Lower leg skin (tissue), 4 donors: Measurements from ENCODE around the gene ZCCHC7. TPM values are rescaled to one million over a fixed set of nuclear protein-coding genes. Genes with fewer than 3 reads are reported as not detected.
"Not testable (repeated sequence)": the region's sequence is repeated elsewhere in the genome, so short reads cannot be mapped to it uniquely, and the experiment has no call there.

ENCODE experiments used
- DNase-seq, 2 donors: peaks; one replicate each; pipeline ENCODE4 v3.0.0-alpha.2; 2019; ENCODE audit warnings: low spot score in 2 of 2
- H3K4me3 ChIP-seq: fragments of 200-600 bp; sonication (generic); 2 replicates; pipeline ENCODE4 v1.5.1; 2017; ENCODE audit warnings: mild to moderate bottlenecking, low read depth; ENCODE audit not compliant: poor library complexity, severe bottlenecking
- CTCF ChIP-seq, 3 donors: fragments of 450-650 bp; IDR thresholded peaks; one replicate each; pipeline ENCODE4 v1.5.1; 2016; ENCODE audit warnings: antibody characterized with exemption in 3 of 3, mild to moderate bottlenecking in 3 of 3, moderate library complexity in 2 of 3
- POLR2A ChIP-seq, 2 donors: fragments of 450-650 bp; IDR thresholded peaks; one replicate each; pipeline ENCODE4 v1.6.1; 2016 to 2017; ENCODE audit warnings: antibody characterized with exemption in 2 of 2, mild to moderate bottlenecking in 1 of 2, moderate library complexity in 1 of 2
- WGBS, 2 donors: methylation state at CpG; one replicate each; pipeline ENCODE4 v1.1.5; 2018; 5-methylcytosine and 5-hydroxymethylcytosine counted together
- intact Hi-C: fragments of 100-400 bp; cut with DNase I; formaldehyde crosslinking; loops from one replicate; pipeline ENCODE4 v1.15.0; 2023; ENCODE audit warnings: low total_unique reads
- total RNA-seq, 4 donors: library from RNA; depleted of rRNA; stranded (reverse); fragments of >200 nt; gene quantifications; one replicate each; pipeline ENCODE4 v1.1.0, GENCODE V29; 2016

The ZCCHC7 gene
- total RNA-seq, 4 donors from 2014 or later = 12.2 to 17.6 (median 15.7) TPM

- H3K4me3 ChIP-seq = no peak overlapping the region
- intact Hi-C loops = no loop called here
- WGBS, 2 donors = 91 to 94% methylated on average over 2 of the region's 2 CpGs
- no peak for DNase-seq
- TF ChIP-seq CTCF (IDR thresholded peaks at IDR 0.05) (no peak), POLR2A (IDR thresholded peaks at IDR 0.05) (no peak)
These were observed 19.6 kb upstream of the ZCCHC7 start for GRCh38 chr9:37100741-37101140.

- intact Hi-C loops = no loop called here
- H3K4me3 ChIP-seq = no peak overlapping the region
- TF ChIP-seq CTCF (IDR thresholded peaks at IDR 0.05) = no peak
- no peak for TF ChIP-seq POLR2A (IDR thresholded peaks at IDR 0.05)
- 49 to 56% methylated on average over 3 of the region's 3 CpGs for WGBS, 2 donors
- DNase-seq = no peak
These were observed 17.9 kb upstream of the ZCCHC7 start for GRCh38 chr9:37102486-37102885.

- intact Hi-C loops = no loop called here
- no peak for DNase-seq
- TF ChIP-seq POLR2A (IDR thresholded peaks at IDR 0.05) = no peak
- TF ChIP-seq CTCF (IDR thresholded peaks at IDR 0.05) = no peak
- no peak overlapping the region for H3K4me3 ChIP-seq
These were observed 16.0 kb upstream of the ZCCHC7 start for GRCh38 chr9:37104183-37104889.

- no peak for TF ChIP-seq CTCF (IDR thresholded peaks at IDR 0.05)
- no peak for TF ChIP-seq POLR2A (IDR thresholded peaks at IDR 0.05)
- DNase-seq = no peak
- intact Hi-C loops = no loop called here
- H3K4me3 ChIP-seq = no peak overlapping the region
- 56 to 65% methylated on average over 4 of the region's 4 CpGs for WGBS, 2 donors
These were observed 15.1 kb upstream of the ZCCHC7 start for GRCh38 chr9:37105234-37105633.

- WGBS, 2 donors = 74 to 88% methylated on average over 3 of the region's 3 CpGs
- TF ChIP-seq POLR2A (IDR thresholded peaks at IDR 0.05) = no peak
- no peak for TF ChIP-seq CTCF (IDR thresholded peaks at IDR 0.05)
- DNase-seq = no peak
- intact Hi-C loops = no loop called here
- H3K4me3 ChIP-seq = no peak overlapping the region
These were observed 12.7 kb upstream of the ZCCHC7 start for GRCh38 chr9:37107701-37108100.

GRCh38 chr9:37114442-37114841 is 5.9 kb upstream of the ZCCHC7 start:
- H3K4me3 ChIP-seq, intact Hi-C loops, DNase-seq: not testable (repeated sequence)
- WGBS, 2 donors = 93% methylated on average over 4 of the region's 4 CpGs
